ENCODE data around the gene AK8. TPM values are rescaled to one million over a fixed set of nuclear protein-coding genes. Genes with fewer than 3 reads are reported as not detected.

Gene AK8
- total RNA-seq, result 0.25 TPM

GRCh38 chr9:132877824-132878694, at the start of gene AK8:
TSS of gene AK8 (minus strand) at chr9:132878284. CDS start at chr9:132878255, 29 bp downstream.
- DNase-seq (ENCODE audit: extremely low spot score in 2 of 2), result no peak
- intact Hi-C loops (cut with DNase I), result loop anchor here (10.0 kb wide), 1 partner anchor 203 kb away; the partner anchor contains the start of gene GTF3C4
- Histone ChIP-seq H3K27ac (peak within 1 kb of the TSS; percentile 91), H3K9me3 (no peaks in the 10 kb centered on the region), H3K4me3 (peak within 1 kb of the TSS; percentile 80 to 98), H3K4me1 (peaks cover 14% of the 10 kb centered on the region), H3K36me3 (no peaks in the 10 kb centered on the region), H3K27me3 (no peaks in the 10 kb centered on the region)
- TF ChIP-seq POLR2A (IDR thresholded peaks at IDR 0.05) (peak in 1 of 2 donors; percentile 10), CTCF (IDR thresholded peaks at IDR 0.05) (no peak), POLR2AphosphoS5 (IDR thresholded peaks at IDR 0.05; ENCODE audit: insufficient read depth in 1 of 2, low read depth in 1 of 2) (no peak)

- Histone ChIP-seq H3K36me3 (peaks cover 0 to 63% of the 10 kb centered on the region in 2 donors), H3K27me3 (no peaks in the 10 kb centered on the region), H3K4me1 (no peaks in the 10 kb centered on the region), H3K9me3 (no peaks in the 10 kb centered on the region), H3K4me3 (no peak overlapping the region), H3K27ac (no peak overlapping the region)
- TF ChIP-seq POLR2A (IDR thresholded peaks at IDR 0.05) (no peak), POLR2AphosphoS5 (IDR thresholded peaks at IDR 0.05; ENCODE audit: insufficient read depth in 1 of 2, low read depth in 1 of 2) (no peak), CTCF (IDR thresholded peaks at IDR 0.05) (no peak)
- intact Hi-C loops (cut with DNase I), result no loop called here
- DNase-seq (ENCODE audit: extremely low spot score in 2 of 2), result no peak
Observed at GRCh38 chr9:132927704-132928103, 49.6 kb upstream of the AK8 start.

- H3K4me1 ChIP-seq, result no peaks in the 10 kb centered on the region
- no peak overlapping the region for H3K4me3 ChIP-seq
- peaks cover 0 to 96% of the 10 kb centered on the region in 2 donors for H3K36me3 ChIP-seq
- no peaks in the 10 kb centered on the region for H3K9me3 ChIP-seq
- intact Hi-C loops (cut with DNase I), result no loop called here
- H3K27ac ChIP-seq, result no peak overlapping the region
- no peak for DNase-seq (ENCODE audit: extremely low spot score in 2 of 2)
- H3K27me3 ChIP-seq, result no peaks in the 10 kb centered on the region
- TF ChIP-seq CTCF (IDR thresholded peaks at IDR 0.05) (no peak), POLR2AphosphoS5 (IDR thresholded peaks at IDR 0.05; ENCODE audit: insufficient read depth in 1 of 2, low read depth in 1 of 2) (no peak), POLR2A (IDR thresholded peaks at IDR 0.05) (no peak)
Observed at GRCh38 chr9:132923346-132923902, 45.3 kb upstream of the AK8 start.

- DNase-seq (ENCODE audit: extremely low spot score in 2 of 2), result no peak
- no peaks in the 10 kb centered on the region for H3K9me3 ChIP-seq
- no peak overlapping the region for H3K27ac ChIP-seq
- no peaks in the 10 kb centered on the region for H3K27me3 ChIP-seq
- intact Hi-C loops (cut with DNase I), result no loop called here
- no peak overlapping the region for H3K4me3 ChIP-seq
- no peak for TF ChIP-seq CTCF (IDR thresholded peaks at IDR 0.05)
- no peak for TF ChIP-seq POLR2AphosphoS5 (IDR thresholded peaks at IDR 0.05; ENCODE audit: insufficient read depth in 1 of 2, low read depth in 1 of 2)
- no peak for TF ChIP-seq POLR2A (IDR thresholded peaks at IDR 0.05)
- H3K4me1 ChIP-seq, result no peaks in the 10 kb centered on the region
- H3K36me3 ChIP-seq, result peaks cover 0 to 83% of the 10 kb centered on the region in 2 donors
Observed at GRCh38 chr9:132919614-132920268, 41.7 kb upstream of the AK8 start.

Data from vagina (tissue), 2 donors.